Measurements from ENCODE around the gene TMEM169. TPM values are rescaled to one million over a fixed set of nuclear protein-coding genes. Genes with fewer than 3 reads are reported as not detected.

Gene TMEM169
- total RNA-seq, 2 donors from 2014 or later, result 0.15 to 0.21 TPM

DNA sequence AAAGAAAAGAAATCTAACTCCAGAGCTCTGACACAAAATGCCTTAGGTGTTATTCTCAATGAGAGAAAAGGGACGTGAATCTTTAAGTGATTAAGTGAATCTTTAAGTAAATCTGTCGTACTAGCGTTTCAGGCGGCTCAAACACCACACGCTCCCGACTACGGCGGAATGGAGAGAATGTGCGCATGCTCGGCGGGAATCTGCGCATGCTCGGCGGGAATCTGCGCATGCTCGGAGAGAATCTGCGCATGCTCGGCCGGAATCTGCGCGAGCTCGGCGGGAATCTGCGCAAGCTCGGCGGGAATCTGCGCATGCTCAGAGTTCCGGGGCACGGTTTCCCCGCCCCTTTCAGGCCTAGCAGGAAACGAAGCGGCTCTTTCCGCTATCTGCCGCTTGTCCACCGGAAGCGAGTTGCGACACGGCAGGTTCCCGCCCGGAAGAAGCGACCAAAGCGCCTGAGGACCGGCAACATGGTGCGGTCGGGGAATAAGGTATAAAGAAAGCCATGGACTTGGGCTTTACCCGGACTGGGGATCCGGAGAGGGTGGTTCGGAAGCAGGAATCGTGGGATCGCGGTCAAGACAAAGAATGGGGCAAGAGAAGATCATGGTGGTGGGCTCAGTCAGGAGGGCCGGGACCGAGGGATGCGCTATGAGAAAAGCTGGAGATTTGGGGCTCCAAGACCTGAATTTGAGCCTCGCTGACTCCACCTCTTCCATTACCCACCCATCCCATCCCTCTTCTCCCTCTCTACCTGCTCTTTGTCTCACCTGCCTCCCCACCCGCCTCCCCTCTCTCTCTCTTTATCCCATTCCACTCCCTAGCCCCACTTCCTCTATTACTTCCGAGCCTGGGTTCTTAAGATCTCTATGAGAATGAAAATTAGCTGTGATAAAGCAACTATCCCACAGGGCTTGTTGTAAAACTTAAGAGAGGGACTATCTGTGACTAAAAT, 27.5 kb downstream of the TMEM169 start, which contains the start of gene XRCC5:
Gene XRCC5, plus strand, starts transcription at position 382 of the 955 bp plus-strand sequence. Its CDS starts 89 bp downstream, at position 471.
- H3K9ac ChIP-seq (ENCODE audit: low read depth in 2 of 2, low read length in 2 of 2), result peak within 1 kb of the TSS; percentile 90 to 95
- DNase-seq, result peak; percentile 96
- H3K36me3 ChIP-seq, result no peaks in the 10 kb centered on the region
- H3K27ac ChIP-seq, result peak within 1 kb of the TSS; percentile 83
- H3K4me1 ChIP-seq, result no peaks in the 10 kb centered on the region
- H3K4me3 ChIP-seq, result peak within 1 kb of the TSS; percentile 85
- TF ChIP-seq CTCF (IDR thresholded peaks at IDR 0.05), result no peak
- no peaks in the 10 kb centered on the region for H3K27me3 ChIP-seq
- intact Hi-C loops (cut with DNase I), result no loop called here
- H3K9me3 ChIP-seq, result no peaks in the 10 kb centered on the region

DNA sequence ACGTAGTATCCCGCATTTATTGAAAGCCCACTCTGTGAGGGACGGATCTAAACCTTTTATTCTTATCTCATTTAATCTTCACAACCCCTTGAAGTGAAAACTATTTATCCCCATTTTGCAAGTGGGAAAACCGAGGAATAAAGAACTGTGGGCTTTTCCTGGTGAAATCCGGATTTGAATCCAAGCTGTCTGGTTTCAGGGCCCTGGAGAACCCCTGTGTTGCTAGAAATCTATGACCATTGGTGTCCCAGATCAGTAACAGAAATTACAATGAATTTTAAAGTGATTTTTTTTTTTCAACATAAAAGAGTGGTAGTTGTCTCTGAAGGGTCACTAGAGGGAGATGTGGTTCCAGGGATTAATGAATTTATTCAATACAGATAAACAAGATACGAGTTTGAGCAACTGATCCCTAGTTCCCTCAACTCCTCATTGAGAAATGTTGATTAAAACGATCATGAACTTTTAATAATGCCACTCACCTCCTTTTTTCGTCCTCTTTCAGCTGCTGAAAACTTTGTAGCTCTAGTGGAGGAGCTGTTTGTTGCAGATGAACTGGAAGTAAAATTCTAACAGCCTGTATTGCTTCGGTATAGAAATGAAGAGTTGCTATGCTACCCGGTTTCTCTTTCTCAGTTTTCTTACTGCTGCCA, 28.4 kb downstream of the TMEM169 start:
- Histone ChIP-seq H3K27me3 (no peaks in the 10 kb centered on the region), H3K4me3 (peak overlapping the region; percentile 85), H3K27ac (peak overlapping the region; percentile 83), H3K36me3 (no peaks in the 10 kb centered on the region), H3K9me3 (no peaks in the 10 kb centered on the region), H3K9ac (ENCODE audit: low read depth in 2 of 2, low read length in 2 of 2) (peak overlapping the region; percentile 90 to 95), H3K4me1 (no peaks in the 10 kb centered on the region)
- intact Hi-C loops (cut with DNase I), result loop anchor here (5.0 kb wide), 1 partner anchor 78 kb away; no protein-coding TSS in a partner anchor
- no peak for DNase-seq
- TF ChIP-seq CTCF (IDR thresholded peaks at IDR 0.05), result no peak

- DNase-seq, result no peak
- Histone ChIP-seq H3K4me1 (no peaks in the 10 kb centered on the region), H3K27ac (no peak overlapping the region), H3K4me3 (peak overlapping the region; percentile 85), H3K9ac (ENCODE audit: low read depth in 2 of 2, low read length in 2 of 2) (peak overlapping the region in 1 of 2 donors; percentile 95), H3K27me3 (no peaks in the 10 kb centered on the region), H3K9me3 (no peaks in the 10 kb centered on the region), H3K36me3 (no peaks in the 10 kb centered on the region)
- intact Hi-C loops (cut with DNase I), result loop anchor here (5.0 kb wide), 1 partner anchor 78 kb away; no protein-coding TSS in a partner anchor
- no peak for TF ChIP-seq CTCF (IDR thresholded peaks at IDR 0.05)
Observed at GRCh38 chr2:216110620-216111019, 28.9 kb downstream of the TMEM169 start.

DNA sequence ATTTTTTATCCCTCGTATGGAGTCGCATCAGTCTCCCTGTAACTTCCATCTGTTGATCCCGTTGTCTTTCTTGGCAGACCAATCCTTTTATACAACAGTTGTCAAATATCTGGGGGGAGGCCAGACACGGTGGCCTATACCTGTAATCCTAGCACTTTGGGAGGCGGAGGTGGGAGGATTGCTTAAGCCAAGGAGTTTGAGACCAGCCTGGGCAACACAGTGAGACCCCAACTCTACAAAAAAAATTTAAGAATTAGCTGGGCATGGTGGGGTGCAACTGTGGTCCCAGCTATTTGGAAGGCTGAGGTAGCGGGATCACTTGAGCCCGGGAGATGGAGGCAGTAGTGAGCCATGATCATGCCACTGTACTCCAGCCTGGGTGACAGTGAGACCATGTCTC, 29.4 kb downstream of the TMEM169 start:
- H3K4me3 ChIP-seq, result no peak overlapping the region
- no peak for TF ChIP-seq CTCF (IDR thresholded peaks at IDR 0.05)
- no peaks in the 10 kb centered on the region for H3K27me3 ChIP-seq
- no peak overlapping the region for H3K27ac ChIP-seq
- H3K9me3 ChIP-seq, result no peaks in the 10 kb centered on the region
- no peaks in the 10 kb centered on the region for H3K36me3 ChIP-seq
- intact Hi-C loops (cut with DNase I), result loop anchor here (5.0 kb wide), 1 partner anchor 79 kb away; no protein-coding TSS in a partner anchor
- no peaks in the 10 kb centered on the region for H3K4me1 ChIP-seq
- no peak overlapping the region for H3K9ac ChIP-seq (ENCODE audit: low read depth in 2 of 2, low read length in 2 of 2)
- no peak for DNase-seq

- Histone ChIP-seq H3K9ac (ENCODE audit: low read depth in 2 of 2, low read length in 2 of 2) (no peak overlapping the region), H3K27ac (no peak overlapping the region), H3K27me3 (no peaks in the 10 kb centered on the region), H3K36me3 (no peaks in the 10 kb centered on the region), H3K4me1 (no peaks in the 10 kb centered on the region), H3K4me3 (no peak overlapping the region), H3K9me3 (no peaks in the 10 kb centered on the region)
- no peak for DNase-seq
- no peak for TF ChIP-seq CTCF (IDR thresholded peaks at IDR 0.05)
- intact Hi-C loops (cut with DNase I), result loop anchor here (5.0 kb wide), 1 partner anchor 81 kb away; no protein-coding TSS in a partner anchor
Observed at GRCh38 chr2:216112926-216113325, 31.2 kb downstream of the TMEM169 start.

Data from colonic mucosa (tissue), 4 donors.